ENCODE measurements around the gene OR5F1. TPM values are rescaled to one million over a fixed set of nuclear protein-coding genes. Genes with fewer than 3 reads are reported as not detected.

OR5F1 gene
- not detected for total RNA-seq

DNA sequence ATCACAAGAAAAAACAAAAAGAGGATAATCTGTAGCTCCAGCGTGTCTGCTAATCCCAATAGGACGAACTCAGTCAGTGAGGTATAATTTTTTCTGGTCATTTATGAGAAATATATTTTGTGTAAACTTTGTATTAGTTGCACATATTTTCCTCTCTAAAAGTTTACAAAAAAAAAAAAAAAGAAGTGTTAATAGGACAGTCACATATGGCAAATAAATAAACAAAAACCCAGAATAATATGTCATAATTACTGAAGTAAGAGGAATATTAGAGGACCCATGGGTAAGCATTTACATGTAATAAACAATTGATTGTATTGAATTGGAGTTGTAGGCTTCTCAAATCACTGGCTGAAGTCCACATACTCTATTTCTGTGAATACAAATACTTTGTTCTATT is at the start of gene OR5F1:
OR5F1 (minus strand) TSS at position 101 of the 400 bp plus-strand sequence; CDS start at position 101, 0 bp downstream.
- Mint-ChIP-seq H3K4me3 (no peak within 1 kb of the TSS), H3K9me3 (ENCODE audit: insufficient read depth) (peaks cover 6% of the 10 kb centered on the region)

DNA sequence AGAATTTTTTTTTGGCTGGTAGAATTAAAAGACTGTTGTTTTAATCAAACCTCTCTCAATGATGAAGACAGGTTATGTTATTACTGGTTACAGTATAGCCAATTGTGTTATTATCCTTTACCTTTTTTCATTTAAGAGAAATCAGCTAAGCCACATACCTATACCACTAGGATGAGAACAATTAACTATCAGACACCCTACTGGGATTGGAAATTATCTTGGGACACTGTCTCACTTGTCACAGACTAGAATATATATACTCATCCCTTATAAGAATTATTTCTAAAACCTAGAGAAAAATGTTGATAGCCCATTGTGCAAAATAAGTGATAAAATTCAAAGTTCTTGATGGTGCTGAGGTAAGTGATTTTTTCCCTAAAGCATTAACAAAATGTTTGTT is 32.9 kb upstream of the OR5F1 start, which contains the start of gene OR5AS1:
OR5AS1 (plus strand) TSS at position 301 of the 400 bp plus-strand sequence. CDS start 2,765 bp downstream, outside the sequence.
- ChIA-PET POLR2A (no interaction called here), CTCF (no interaction called here)
- Mint-ChIP-seq H3K9me3 (ENCODE audit: insufficient read depth) (peaks cover 12% of the 10 kb centered on the region), H3K4me1 (ENCODE audit: low read depth) (no peaks in the 10 kb centered on the region), H3K4me3 (no peak within 1 kb of the TSS), H3K27ac (no peak within 1 kb of the TSS), H3K27me3 (ENCODE audit: low read depth) (no peaks in the 10 kb centered on the region), H3K36me3 (ENCODE audit: low read depth) (no peaks in the 10 kb centered on the region)
- ATAC-seq (no peak), DNase-seq (no peak)

More for the DNA sequence above, at the start of gene OR5F1:
- ChIA-PET POLR2A (no interaction called here), CTCF (no interaction called here)
- H3K4me1 Mint-ChIP-seq (ENCODE audit: low read depth), result no peaks in the 10 kb centered on the region
- H3K27ac Mint-ChIP-seq, result no peak within 1 kb of the TSS
- H3K36me3 Mint-ChIP-seq (ENCODE audit: low read depth), result no peaks in the 10 kb centered on the region
- H3K27me3 Mint-ChIP-seq (ENCODE audit: low read depth), result no peaks in the 10 kb centered on the region
- ATAC-seq, result no peak
- DNase-seq, result no peak

DNA sequence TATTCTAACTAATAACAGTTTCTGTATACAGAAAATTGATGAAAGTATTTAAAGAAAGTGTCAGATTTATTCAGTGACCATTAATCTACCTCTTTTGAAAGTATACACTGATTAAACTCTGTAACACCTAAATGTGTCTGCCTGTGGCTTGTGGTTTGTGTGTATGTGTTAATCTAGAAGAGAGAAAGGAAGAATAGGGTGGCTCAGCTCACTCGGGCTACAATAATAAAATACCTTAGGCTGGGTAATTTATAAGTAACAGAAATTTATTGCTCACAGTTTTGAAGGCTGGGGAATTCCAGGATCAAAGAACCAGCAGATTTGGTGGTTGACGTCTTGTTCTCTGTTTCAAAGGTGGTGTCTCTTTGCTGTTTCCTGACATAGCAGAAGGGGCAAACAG is 19.4 kb upstream of the OR5F1 start:
- no peak for DNase-seq
- ChIA-PET CTCF (no interaction called here), POLR2A (no interaction called here)
- Mint-ChIP-seq H3K4me3 (no peak overlapping the region), H3K4me1 (ENCODE audit: low read depth) (no peaks in the 10 kb centered on the region), H3K9me3 (ENCODE audit: insufficient read depth) (peaks cover 31% of the 10 kb centered on the region), H3K36me3 (ENCODE audit: low read depth) (no peaks in the 10 kb centered on the region), H3K27me3 (ENCODE audit: low read depth) (no peaks in the 10 kb centered on the region), H3K27ac (no peak overlapping the region)
- ATAC-seq, result no peak

DNA sequence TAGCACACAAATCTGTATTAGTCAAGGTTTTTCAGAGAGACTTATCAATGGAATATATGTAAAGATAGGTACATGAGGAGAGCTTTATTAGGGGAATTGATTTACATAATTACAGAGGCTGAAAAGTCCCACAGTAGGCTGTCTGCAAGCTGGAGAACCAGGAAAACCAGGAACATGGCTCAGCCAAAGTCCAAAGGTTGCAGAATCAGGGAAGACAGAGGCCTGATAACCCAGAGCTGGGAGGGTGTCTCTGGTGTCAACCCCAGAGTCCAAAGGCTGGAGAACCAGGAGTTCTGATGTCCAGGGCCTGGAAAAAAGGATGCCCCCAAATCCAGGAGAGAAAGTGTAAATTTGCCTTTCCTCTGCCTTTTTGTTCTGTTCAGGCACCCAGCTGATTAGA is 16.3 kb upstream of the OR5F1 start:
- H3K36me3 Mint-ChIP-seq (ENCODE audit: low read depth), result no peaks in the 10 kb centered on the region
- no peak overlapping the region for H3K4me3 Mint-ChIP-seq
- peaks cover 19% of the 10 kb centered on the region for H3K9me3 Mint-ChIP-seq (ENCODE audit: insufficient read depth)
- ChIA-PET POLR2A (no interaction called here), CTCF (no interaction called here)
- no peaks in the 10 kb centered on the region for H3K4me1 Mint-ChIP-seq (ENCODE audit: low read depth)
- H3K27me3 Mint-ChIP-seq (ENCODE audit: low read depth), result no peaks in the 10 kb centered on the region
- ATAC-seq (no peak), DNase-seq (no peak)
- no peak overlapping the region for H3K27ac Mint-ChIP-seq

DNA sequence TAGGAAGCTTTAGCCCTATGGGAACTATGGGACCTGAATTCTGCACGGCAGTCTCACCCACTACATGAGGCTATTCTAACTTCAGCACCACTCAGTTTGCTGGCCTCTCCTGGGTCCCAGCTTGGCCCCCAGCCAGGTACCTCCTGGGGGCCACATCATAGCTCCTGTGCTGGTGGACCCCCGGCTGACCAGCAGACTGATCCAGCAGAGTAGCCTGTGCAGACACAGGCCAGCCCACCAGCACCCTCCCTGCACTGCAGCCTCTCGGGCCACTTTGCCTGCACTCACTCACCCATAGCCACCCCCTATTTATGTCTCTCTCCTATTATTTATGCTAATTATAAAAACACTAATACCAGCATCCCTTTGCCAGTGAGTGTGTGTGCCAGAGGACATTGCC is 23.5 kb downstream of the OR5F1 start:
- ChIA-PET POLR2A (no interaction called here), CTCF (no interaction called here)
- ATAC-seq, result no peak
- H3K27me3 Mint-ChIP-seq (ENCODE audit: low read depth), result no peaks in the 10 kb centered on the region
- no peak for DNase-seq
- H3K4me3 Mint-ChIP-seq, result no peak overlapping the region
- H3K27ac Mint-ChIP-seq, result no peak overlapping the region
- peaks cover 11% of the 10 kb centered on the region for H3K9me3 Mint-ChIP-seq (ENCODE audit: insufficient read depth)
- no peaks in the 10 kb centered on the region for H3K4me1 Mint-ChIP-seq (ENCODE audit: low read depth)
- H3K36me3 Mint-ChIP-seq (ENCODE audit: low read depth), result no peaks in the 10 kb centered on the region

DNA sequence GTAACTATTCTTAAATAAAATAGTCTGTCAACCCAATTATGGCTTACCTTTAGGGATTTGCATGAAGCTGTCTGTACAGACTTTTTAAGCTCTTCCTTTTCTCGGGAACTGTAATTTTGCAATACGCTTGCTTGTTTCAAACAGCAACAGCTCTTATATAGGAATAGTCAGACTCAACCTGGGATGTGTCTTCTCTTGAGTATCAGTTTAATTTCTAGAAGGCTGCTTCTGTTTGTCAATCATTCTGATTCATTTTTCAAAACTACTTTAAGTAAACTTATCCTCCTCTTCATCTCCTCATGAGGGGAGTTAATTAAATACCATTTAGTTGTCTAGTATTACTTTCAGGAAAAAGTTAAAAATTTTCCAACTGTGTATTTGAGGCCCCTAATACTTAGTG is 24.6 kb downstream of the OR5F1 start, which contains the start of gene OR10AG1:
OR10AG1 (minus strand) TSS at position 101 of the 400 bp plus-strand sequence; CDS start at position 63, 38 bp downstream.
- Mint-ChIP-seq H3K4me1 (ENCODE audit: low read depth) (no peaks in the 10 kb centered on the region), H3K27ac (no peak within 1 kb of the TSS), H3K27me3 (ENCODE audit: low read depth) (no peaks in the 10 kb centered on the region), H3K9me3 (ENCODE audit: insufficient read depth) (peaks cover 11% of the 10 kb centered on the region), H3K4me3 (no peak within 1 kb of the TSS), H3K36me3 (ENCODE audit: low read depth) (no peaks in the 10 kb centered on the region)
- ChIA-PET CTCF (no interaction called here), POLR2A (no interaction called here)
- DNase-seq (no peak), ATAC-seq (no peak)

DNA sequence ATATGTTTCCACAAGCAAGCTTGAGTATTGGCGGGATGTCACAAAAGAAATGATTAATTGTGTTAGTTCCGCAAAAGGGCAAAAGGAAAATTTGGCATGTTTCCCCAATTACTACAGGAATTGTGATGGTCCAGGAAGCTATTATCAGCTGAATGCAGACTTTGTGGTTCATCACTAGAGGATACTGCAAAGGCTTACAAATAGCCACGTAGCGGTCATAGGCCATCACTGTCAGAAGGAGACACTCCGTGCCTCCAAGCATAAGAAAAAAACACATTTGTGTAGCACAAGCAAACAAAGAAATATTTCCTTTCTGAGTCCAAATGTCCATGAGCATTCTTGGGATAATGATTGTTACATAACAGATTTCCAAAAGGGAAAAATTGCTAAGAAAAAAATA is 26.5 kb downstream of the OR5F1 start:
- H3K4me1 Mint-ChIP-seq (ENCODE audit: low read depth), result no peaks in the 10 kb centered on the region
- POLR2A ChIA-PET, result no interaction called here

DNA sequence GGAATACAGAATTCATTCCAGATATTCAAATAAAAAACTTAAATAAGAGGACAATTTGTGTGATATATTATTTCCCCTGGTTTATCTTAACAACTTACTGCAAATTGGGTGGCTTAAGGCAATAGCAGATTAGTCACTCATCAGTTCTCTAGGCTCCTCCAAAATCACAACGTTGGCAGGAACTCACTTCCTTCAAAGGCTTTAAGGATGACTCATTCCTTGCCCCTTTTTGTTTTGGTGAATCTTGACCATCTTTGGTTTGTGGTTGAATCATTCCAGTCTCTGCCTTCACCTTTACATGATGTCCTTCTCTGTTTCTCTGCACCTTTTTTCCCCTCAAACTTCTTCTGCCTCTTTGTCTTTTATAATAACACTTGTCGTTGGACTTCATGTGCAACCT is 28.0 kb downstream of the OR5F1 start:
- ChIA-PET CTCF (no interaction called here), POLR2A (no interaction called here)
- no peak for ATAC-seq
- H3K9me3 Mint-ChIP-seq (ENCODE audit: insufficient read depth), result peaks cover 26% of the 10 kb centered on the region
- DNase-seq, result no peak
- no peak overlapping the region for H3K4me3 Mint-ChIP-seq
- no peaks in the 10 kb centered on the region for H3K27me3 Mint-ChIP-seq (ENCODE audit: low read depth)
- H3K36me3 Mint-ChIP-seq (ENCODE audit: low read depth), result no peaks in the 10 kb centered on the region
- H3K4me1 Mint-ChIP-seq (ENCODE audit: low read depth), result no peaks in the 10 kb centered on the region
- H3K27ac Mint-ChIP-seq, result no peak overlapping the region

More for the DNA sequence above, 26.5 kb downstream of the OR5F1 start:
- H3K27me3 Mint-ChIP-seq (ENCODE audit: low read depth), result no peaks in the 10 kb centered on the region
- no peak overlapping the region for H3K4me3 Mint-ChIP-seq
- DNase-seq (no peak), ATAC-seq (no peak)
- no peak overlapping the region for H3K27ac Mint-ChIP-seq
- CTCF ChIA-PET, result no interaction called here
- peaks cover 22% of the 10 kb centered on the region for H3K9me3 Mint-ChIP-seq (ENCODE audit: insufficient read depth)
- no peaks in the 10 kb centered on the region for H3K36me3 Mint-ChIP-seq (ENCODE audit: low read depth)

DNA sequence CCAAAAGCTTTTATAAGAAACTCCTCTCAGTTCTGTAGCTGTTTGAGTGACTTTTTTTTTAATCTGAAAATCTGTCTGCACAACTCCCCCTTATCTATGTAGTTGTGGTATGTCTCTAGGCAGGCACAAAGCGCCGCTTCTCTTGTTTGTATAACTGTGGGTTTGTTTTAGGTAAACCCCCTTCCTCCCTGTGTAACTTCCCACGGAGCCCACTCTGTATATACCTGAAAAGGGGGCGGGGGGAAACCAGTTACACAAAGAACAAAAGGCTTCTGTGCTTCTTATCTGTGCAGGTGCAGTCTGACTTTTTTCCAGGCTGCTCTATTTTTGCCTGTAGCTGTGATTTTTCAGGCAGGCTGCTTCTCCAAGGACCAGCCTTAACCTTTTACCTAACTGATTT is 37.9 kb downstream of the OR5F1 start:
- Mint-ChIP-seq H3K9me3 (ENCODE audit: insufficient read depth) (peaks cover 10% of the 10 kb centered on the region), H3K4me1 (ENCODE audit: low read depth) (no peaks in the 10 kb centered on the region), H3K4me3 (no peak overlapping the region), H3K27me3 (ENCODE audit: low read depth) (no peaks in the 10 kb centered on the region), H3K36me3 (ENCODE audit: low read depth) (no peaks in the 10 kb centered on the region), H3K27ac (no peak overlapping the region)
- ATAC-seq (no peak), DNase-seq (no peak)
- POLR2A ChIA-PET, result no interaction called here
- CTCF ChIA-PET, result no interaction called here

DNA sequence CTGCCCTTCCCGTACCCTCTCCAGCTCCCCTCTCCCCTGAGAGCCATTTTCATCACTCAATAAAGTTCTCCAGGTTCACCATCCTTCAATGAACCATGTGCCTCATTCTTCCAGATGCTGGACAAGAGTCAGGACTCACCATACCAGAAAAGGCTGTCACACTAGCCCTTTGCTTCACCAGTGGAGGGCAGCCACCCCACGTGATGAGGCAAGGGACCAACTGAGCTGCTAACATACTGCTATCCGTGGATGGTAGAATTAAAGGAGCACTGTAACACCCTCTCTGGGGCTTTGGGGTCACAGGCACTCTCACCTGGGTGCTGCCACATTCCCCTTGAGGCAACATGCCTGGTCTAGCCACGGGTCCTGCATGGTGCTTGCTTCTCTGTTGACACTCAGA is 45.1 kb downstream of the OR5F1 start:
- no peaks in the 10 kb centered on the region for H3K36me3 Mint-ChIP-seq (ENCODE audit: low read depth)
- no peak overlapping the region for H3K27ac Mint-ChIP-seq
- ChIA-PET POLR2A (no interaction called here), CTCF (no interaction called here)
- no peak overlapping the region for H3K4me3 Mint-ChIP-seq
- H3K4me1 Mint-ChIP-seq (ENCODE audit: low read depth), result no peaks in the 10 kb centered on the region
- H3K9me3 Mint-ChIP-seq (ENCODE audit: insufficient read depth), result peaks cover 9% of the 10 kb centered on the region
- no peaks in the 10 kb centered on the region for H3K27me3 Mint-ChIP-seq (ENCODE audit: low read depth)
- ATAC-seq (no peak), DNase-seq (no peak)

Other genes with a start within 250 kb of the OR5F1 start
- gene OR5D13, start 221.2 kb downstream of the OR5F1 start, total RNA-seq, result not detected
- not detected for gene OR5D14, start 199.1 kb downstream of the OR5F1 start, total RNA-seq
- not detected for gene OR5L1, start 183.3 kb downstream of the OR5F1 start, total RNA-seq
- not detected for gene OR5D18, start 175.0 kb downstream of the OR5F1 start, total RNA-seq
- not detected for gene OR5L2, start 167.4 kb downstream of the OR5F1 start, total RNA-seq
- gene OR5D16, start 155.9 kb downstream of the OR5F1 start, total RNA-seq, result not detected
- not detected for gene TRIM51, start 111.3 kb downstream of the OR5F1 start, total RNA-seq
- not detected for gene OR5W2, start 80.0 kb downstream of the OR5F1 start, total RNA-seq
- not detected for gene OR5I1, start 58.2 kb downstream of the OR5F1 start, total RNA-seq
- not detected for gene OR10AG1, start 24.7 kb downstream of the OR5F1 start, total RNA-seq
- gene OR5AS1, start 33.0 kb upstream of the OR5F1 start, total RNA-seq, result not detected
- gene OR8I2, start 98.7 kb upstream of the OR5F1 start, total RNA-seq, result not detected
- gene OR8H2, start 109.1 kb upstream of the OR5F1 start, total RNA-seq, result not detected
- gene OR8H3, start 127.7 kb upstream of the OR5F1 start, total RNA-seq, result not detected
- gene OR8J3, start 145.6 kb upstream of the OR5F1 start, total RNA-seq, result not detected
- not detected for gene OR8K5, start 165.7 kb upstream of the OR5F1 start, total RNA-seq
- not detected for gene OR5J2, start 182.0 kb upstream of the OR5F1 start, total RNA-seq
- gene OR5T2, start 239.6 kb upstream of the OR5F1 start, total RNA-seq, result not detected